Keratinocyte (primary cell): Measurements from ENCODE around the gene FBXO33.

Experiments used
- EZH2 ChIP-seq: IDR thresholded peaks from one replicate; pipeline ENCODE4 v1.6.1; 2012; ENCODE audit warnings: inconsistent platforms, mild to moderate bottlenecking, low read length, moderate library complexity
- TF ChIP-seq, protein P1 (sequence below), 3 experiments: IDR thresholded peaks in 1 of 3; conservative IDR thresholded peaks in 1 of 3; optimal IDR thresholded peaks in 1 of 3; 2 replicates in 2 of 3; 3 replicates in 1 of 3; pipeline versions ENCODE3 to v1.5.1; 2011; ENCODE audit warnings: low read length in 3 of 3, mild to moderate bottlenecking in 3 of 3, moderate library complexity in 2 of 3, control low read depth in 1 of 3, inconsistent platforms in 1 of 3; ENCODE audit not compliant: insufficient read depth in 2 of 3; ENCODE audit errors: extremely low read depth in 1 of 3

DNA sequence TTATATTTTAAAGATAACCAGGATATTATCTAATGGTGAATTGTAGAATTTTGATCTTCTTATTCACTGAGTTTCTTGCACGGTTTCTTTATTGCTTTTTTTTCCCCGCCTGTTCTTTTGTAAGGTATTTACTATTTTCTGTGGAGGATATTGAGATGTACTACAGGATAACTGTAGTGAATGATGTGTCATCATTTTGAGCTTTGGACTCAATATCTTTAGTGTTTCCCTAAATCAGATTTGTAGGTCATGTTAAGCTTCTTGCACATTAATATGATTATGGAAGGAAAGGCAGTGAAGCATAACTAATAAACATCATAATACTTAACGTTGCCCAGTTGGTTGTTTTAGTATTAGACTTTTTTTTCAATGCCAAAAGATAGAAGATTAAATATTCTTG, 81.4 kb downstream of the FBXO33 start:
- TF ChIP-seq, protein P1, sequence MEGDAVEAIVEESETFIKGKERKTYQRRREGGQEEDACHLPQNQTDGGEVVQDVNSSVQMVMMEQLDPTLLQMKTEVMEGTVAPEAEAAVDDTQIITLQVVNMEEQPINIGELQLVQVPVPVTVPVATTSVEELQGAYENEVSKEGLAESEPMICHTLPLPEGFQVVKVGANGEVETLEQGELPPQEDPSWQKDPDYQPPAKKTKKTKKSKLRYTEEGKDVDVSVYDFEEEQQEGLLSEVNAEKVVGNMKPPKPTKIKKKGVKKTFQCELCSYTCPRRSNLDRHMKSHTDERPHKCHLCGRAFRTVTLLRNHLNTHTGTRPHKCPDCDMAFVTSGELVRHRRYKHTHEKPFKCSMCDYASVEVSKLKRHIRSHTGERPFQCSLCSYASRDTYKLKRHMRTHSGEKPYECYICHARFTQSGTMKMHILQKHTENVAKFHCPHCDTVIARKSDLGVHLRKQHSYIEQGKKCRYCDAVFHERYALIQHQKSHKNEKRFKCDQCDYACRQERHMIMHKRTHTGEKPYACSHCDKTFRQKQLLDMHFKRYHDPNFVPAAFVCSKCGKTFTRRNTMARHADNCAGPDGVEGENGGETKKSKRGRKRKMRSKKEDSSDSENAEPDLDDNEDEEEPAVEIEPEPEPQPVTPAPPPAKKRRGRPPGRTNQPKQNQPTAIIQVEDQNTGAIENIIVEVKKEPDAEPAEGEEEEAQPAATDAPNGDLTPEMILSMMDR (optimal IDR thresholded peaks at IDR 0.05 in 1 of 3, IDR thresholded peaks at IDR 0.05 in 1 of 3, conservative IDR thresholded peaks at IDR 0.05 in 1 of 3; ENCODE audit: extremely low read depth in 1 of 3, insufficient read depth in 2 of 3, low read length in 3 of 3) = no peak
- no peak for TF ChIP-seq EZH2
